K562 (cell line): ENCODE measurements around the gene TNFSF9. TPM values are rescaled to one million over a fixed set of nuclear protein-coding genes. Genes with fewer than 3 reads are reported as not detected.

ENCODE experiments used
- BHLHE40 ChIP-seq: IDR thresholded peaks from 2 replicates; pipeline ENCODE4 v1.6.1; 2011; ENCODE audit warnings: low read length, improper control_type of control experiment
- BRD9 ChIP-seq: fragments of 450-650 bp; IDR thresholded peaks from 2 replicates; pipeline ENCODE4 v1.6.1; 2018; ENCODE audit warnings: low read depth; ENCODE audit not compliant: partially characterized antibody
- EP300 ChIP-seq: IDR thresholded peaks from 2 replicates; pipeline ENCODE4 v1.6.1; 2012; ENCODE audit warnings: low read length, improper control_type of control experiment
- HDAC2 ChIP-seq: fragments of 450-650 bp; IDR thresholded peaks from 2 replicates; pipeline ENCODE4 v1.6.1; 2016; ENCODE audit warnings: mild to moderate bottlenecking
- MAZ ChIP-seq, 2 experiments: fragments of 450-650 bp in 1 of 2; sonication (generic) in 1 of 2; formaldehyde crosslinking; IDR thresholded peaks in 1 of 2; conservative IDR thresholded peaks in 1 of 2; 2 replicates each; pipeline versions ENCODE4 v1.4.0 to v1.5.0; 2020; ENCODE audit warnings: mild to moderate bottlenecking in 1 of 2, missing genetic modification reagents in 1 of 2
- MIER1 ChIP-seq: fragments of 450-650 bp; IDR thresholded peaks from 2 replicates; pipeline ENCODE4 v1.6.1; 2016; ENCODE audit warnings: antibody characterized with exemption, mild to moderate bottlenecking, low read depth
- YBX1 ChIP-seq: fragments of 450-650 bp; IDR thresholded peaks from 2 replicates; pipeline ENCODE4 v1.7.1; 2016; ENCODE audit warnings: mild to moderate bottlenecking
- ZFP36 ChIP-seq: fragments of 150-350 bp; IDR thresholded peaks from 2 replicates; pipeline ENCODE4 v1.6.1; 2018; ENCODE audit warnings: low read length, low read depth; ENCODE audit not compliant: partially characterized antibody
- ZNF316 ChIP-seq: fragments of 450-650 bp; IDR thresholded peaks from 2 replicates; pipeline ENCODE4 v1.6.1; 2016
- ZNF696 ChIP-seq: fragments of 250-450 bp; sonication (Bioruptor Pico); conservative IDR thresholded peaks from 2 replicates; pipeline ENCODE4 v1.4.0; 2020; ENCODE audit warnings: mild to moderate bottlenecking, moderate library complexity
- ZNF699 ChIP-seq: fragments of 250-450 bp; sonication (Bioruptor Pico); IDR thresholded peaks from 2 replicates; pipeline ENCODE4 v1.8.0; 2021; ENCODE audit warnings: mild to moderate bottlenecking, moderate library complexity; ENCODE audit not compliant: insufficient replicate concordance
- polyA plus RNA-seq, 8 experiments: library from polyadenylated mRNA; depleted of rRNA in 4 of 8; stranded (reverse) in 5 of 8; unstranded in 3 of 8; fragments of >200 nt; fragmentation: Nextera tagmentation in 2 of 8; fragmentation: Illumina TruSeq in 1 of 8; extraction: Ambion mirVana in 2 of 8; extraction: Trizol in 1 of 8; gene quantifications; 2 replicates each; pipeline versions ENCODE4 v1.2.1 to v1.2.3, GENCODE V29; 2011 to 2014; ENCODE audit warnings: inconsistent platforms in 1 of 8, missing spikeins in 1 of 8
- total RNA-seq, 7 experiments: library from RNA; depleted of rRNA in 6 of 7; stranded (reverse); fragments of >200 nt in 6 of 7; fragmentation: Illumina TruSeq in 2 of 7; extraction: Trizol in 2 of 7; gene quantifications; 2 replicates each; pipeline versions ENCODE4 v1.2.1 to v1.2.3, GENCODE V29; 2011 to 2021; ENCODE audit warnings: low replicate concordance in 1 of 7
- TF ChIP-seq, protein P1 (sequence below): sonication (generic); formaldehyde crosslinking; IDR thresholded peaks from 2 replicates; pipeline ENCODE4 v1.5.0; 2020; ENCODE audit warnings: missing genetic modification reagents
- TF ChIP-seq, protein P2 (sequence below): fragments of 200-800 bp; sonication (Bioruptor generic); IDR thresholded peaks from 2 replicates; pipeline ENCODE4 v1.6.1; 2017; ENCODE audit warnings: missing genetic modification characterization, missing compliant biosample characterization
- TF ChIP-seq, protein P3 (sequence below): fragments of 450-650 bp; IDR thresholded peaks from 2 replicates; pipeline ENCODE4 v1.6.1; 2018; ENCODE audit not compliant: partially characterized antibody
- TF ChIP-seq, protein P4 (sequence below), 2 experiments: fragments of 200-800 bp in 1 of 2; sonication (Bioruptor generic) in 1 of 2; sonication (generic) in 1 of 2; formaldehyde crosslinking in 1 of 2; IDR thresholded peaks in 1 of 2; conservative IDR thresholded peaks in 1 of 2; 2 replicates each; pipeline versions ENCODE4 v1.5.0 to v1.6.1; 2016 to 2020; ENCODE audit warnings: missing compliant biosample characterization in 1 of 2, missing genetic modification characterization in 1 of 2, missing genetic modification reagents in 1 of 2
- TF ChIP-seq, protein P5 (sequence below), 3 experiments: fragments of 200-800 bp in 1 of 3; sonication (Bioruptor generic) in 1 of 3; sonication (generic) in 1 of 3; formaldehyde crosslinking in 1 of 3; IDR thresholded peaks; 2 replicates each; pipeline versions ENCODE4 v1.6.1 to v1.8.0; 2016 to 2022; ENCODE audit warnings: mild to moderate bottlenecking in 2 of 3, missing compliant biosample characterization in 2 of 3, missing genetic modification characterization in 2 of 3, missing genetic modification reagents in 1 of 3
- TF ChIP-seq, protein P6 (sequence below): fragments of 250-450 bp; sonication (Bioruptor Pico); IDR thresholded peaks from 2 replicates; pipeline ENCODE4 v1.5.0; 2020; ENCODE audit warnings: mild to moderate bottlenecking

TNFSF9 gene
- total and polyA plus RNA-seq, 9 of the 15 experiments (the other 6 are each of a cell fraction or from before 2014, with no cell fraction given): 1.4 to 17.9 (median 6.5) TPM

DNA sequence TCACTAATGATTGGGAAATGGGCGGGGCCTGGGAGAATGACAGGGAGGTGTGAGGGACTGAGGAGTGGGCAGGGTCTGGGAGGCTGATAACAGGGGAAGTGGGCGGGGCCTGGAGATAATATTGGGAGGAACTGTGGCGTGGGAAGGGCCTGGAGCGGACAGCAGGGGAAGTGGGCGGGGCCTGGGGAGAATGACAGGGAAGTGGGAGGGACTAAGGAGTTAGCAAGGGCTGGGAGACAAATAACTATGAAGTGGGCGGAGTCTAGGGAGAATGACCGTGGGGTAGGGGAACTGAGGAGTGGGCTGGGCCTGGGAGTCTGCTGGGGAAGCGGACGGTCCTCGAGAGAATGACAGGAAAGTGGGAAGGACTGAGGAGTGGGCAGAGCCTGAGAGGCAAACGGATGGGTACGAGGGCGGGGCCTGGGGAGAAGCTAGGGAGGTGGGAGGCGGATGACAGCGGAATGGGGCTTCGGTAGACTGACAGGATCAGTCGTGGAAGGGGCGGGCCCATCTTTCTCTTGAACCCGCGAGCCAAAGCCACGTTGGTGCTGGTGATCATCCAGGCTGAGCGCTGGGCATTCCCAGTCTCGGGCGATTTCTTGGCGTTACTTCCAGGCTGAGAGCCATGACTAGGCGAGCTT, 14.7 kb upstream of the TNFSF9 start (continued):
- TF ChIP-seq, protein P1, sequence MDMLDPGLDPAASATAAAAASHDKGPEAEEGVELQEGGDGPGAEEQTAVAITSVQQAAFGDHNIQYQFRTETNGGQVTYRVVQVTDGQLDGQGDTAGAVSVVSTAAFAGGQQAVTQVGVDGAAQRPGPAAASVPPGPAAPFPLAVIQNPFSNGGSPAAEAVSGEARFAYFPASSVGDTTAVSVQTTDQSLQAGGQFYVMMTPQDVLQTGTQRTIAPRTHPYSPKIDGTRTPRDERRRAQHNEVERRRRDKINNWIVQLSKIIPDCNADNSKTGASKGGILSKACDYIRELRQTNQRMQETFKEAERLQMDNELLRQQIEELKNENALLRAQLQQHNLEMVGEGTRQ (CRISPR knock-in tag): no peak
- TF ChIP-seq, protein P2, sequence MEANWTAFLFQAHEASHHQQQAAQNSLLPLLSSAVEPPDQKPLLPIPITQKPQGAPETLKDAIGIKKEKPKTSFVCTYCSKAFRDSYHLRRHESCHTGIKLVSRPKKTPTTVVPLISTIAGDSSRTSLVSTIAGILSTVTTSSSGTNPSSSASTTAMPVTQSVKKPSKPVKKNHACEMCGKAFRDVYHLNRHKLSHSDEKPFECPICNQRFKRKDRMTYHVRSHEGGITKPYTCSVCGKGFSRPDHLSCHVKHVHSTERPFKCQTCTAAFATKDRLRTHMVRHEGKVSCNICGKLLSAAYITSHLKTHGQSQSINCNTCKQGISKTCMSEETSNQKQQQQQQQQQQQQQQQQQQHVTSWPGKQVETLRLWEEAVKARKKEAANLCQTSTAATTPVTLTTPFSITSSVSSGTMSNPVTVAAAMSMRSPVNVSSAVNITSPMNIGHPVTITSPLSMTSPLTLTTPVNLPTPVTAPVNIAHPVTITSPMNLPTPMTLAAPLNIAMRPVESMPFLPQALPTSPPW: peak; percentile 41; the same call in 1 of the 2 replicates
- TF ChIP-seq, protein P3, sequence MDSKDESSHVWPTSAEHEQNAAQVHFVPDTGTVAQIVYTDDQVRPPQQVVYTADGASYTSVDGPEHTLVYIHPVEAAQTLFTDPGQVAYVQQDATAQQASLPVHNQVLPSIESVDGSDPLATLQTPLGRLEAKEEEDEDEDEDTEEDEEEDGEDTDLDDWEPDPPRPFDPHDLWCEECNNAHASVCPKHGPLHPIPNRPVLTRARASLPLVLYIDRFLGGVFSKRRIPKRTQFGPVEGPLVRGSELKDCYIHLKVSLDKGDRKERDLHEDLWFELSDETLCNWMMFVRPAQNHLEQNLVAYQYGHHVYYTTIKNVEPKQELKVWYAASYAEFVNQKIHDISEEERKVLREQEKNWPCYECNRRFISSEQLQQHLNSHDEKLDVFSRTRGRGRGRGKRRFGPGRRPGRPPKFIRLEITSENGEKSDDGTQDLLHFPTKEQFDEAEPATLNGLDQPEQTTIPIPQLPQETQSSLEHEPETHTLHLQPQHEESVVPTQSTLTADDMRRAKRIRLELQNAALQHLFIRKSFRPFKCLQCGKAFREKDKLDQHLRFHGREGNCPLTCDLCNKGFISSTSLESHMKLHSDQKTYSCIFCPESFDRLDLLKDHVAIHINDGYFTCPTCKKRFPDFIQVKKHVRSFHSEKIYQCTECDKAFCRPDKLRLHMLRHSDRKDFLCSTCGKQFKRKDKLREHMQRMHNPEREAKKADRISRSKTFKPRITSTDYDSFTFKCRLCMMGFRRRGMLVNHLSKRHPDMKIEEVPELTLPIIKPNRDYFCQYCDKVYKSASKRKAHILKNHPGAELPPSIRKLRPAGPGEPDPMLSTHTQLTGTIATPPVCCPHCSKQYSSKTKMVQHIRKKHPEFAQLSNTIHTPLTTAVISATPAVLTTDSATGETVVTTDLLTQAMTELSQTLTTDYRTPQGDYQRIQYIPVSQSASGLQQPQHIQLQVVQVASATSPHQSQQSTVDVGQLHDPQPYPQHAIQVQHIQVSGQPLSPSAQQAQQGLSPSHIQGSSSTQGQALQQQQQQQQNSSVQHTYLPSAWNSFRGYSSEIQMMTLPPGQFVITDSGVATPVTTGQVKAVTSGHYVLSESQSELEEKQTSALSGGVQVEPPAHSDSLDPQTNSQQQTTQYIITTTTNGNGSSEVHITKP: peak; percentile 13
- TF ChIP-seq, protein P4, sequence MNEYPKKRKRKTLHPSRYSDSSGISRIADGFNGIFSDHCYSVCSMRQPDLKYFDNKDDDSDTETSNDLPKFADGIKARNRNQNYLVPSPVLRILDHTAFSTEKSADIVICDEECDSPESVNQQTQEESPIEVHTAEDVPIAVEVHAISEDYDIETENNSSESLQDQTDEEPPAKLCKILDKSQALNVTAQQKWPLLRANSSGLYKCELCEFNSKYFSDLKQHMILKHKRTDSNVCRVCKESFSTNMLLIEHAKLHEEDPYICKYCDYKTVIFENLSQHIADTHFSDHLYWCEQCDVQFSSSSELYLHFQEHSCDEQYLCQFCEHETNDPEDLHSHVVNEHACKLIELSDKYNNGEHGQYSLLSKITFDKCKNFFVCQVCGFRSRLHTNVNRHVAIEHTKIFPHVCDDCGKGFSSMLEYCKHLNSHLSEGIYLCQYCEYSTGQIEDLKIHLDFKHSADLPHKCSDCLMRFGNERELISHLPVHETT (CRISPR knock-in tag; conservative IDR thresholded peaks at IDR 0.05 in 1 of 2, IDR thresholded peaks at IDR 0.05 in 1 of 2): no peak
- no peak for TF ChIP-seq MIER1
- peak in 1 of 2 experiments; percentile 54; a peak in 1 of 4 replicates for TF ChIP-seq MAZ (CRISPR knock-in tag; conservative IDR thresholded peaks at IDR 0.05 in 1 of 2, IDR thresholded peaks at IDR 0.05 in 1 of 2)
- no peak; the same call in 1 of the 2 replicates for TF ChIP-seq HDAC2
- no peak for TF ChIP-seq ZNF316
- TF ChIP-seq, protein P5, sequence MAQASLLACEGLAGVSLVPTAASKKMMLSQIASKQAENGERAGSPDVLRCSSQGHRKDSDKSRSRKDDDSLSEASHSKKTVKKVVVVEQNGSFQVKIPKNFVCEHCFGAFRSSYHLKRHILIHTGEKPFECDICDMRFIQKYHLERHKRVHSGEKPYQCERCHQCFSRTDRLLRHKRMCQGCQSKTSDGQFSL (CRISPR knock-in tag; IDR thresholded peaks at IDR 0.05): no peak
- TF ChIP-seq, protein P5 (tag; IDR thresholded peaks at IDR 0.05): no peak
- TF ChIP-seq, protein P6, sequence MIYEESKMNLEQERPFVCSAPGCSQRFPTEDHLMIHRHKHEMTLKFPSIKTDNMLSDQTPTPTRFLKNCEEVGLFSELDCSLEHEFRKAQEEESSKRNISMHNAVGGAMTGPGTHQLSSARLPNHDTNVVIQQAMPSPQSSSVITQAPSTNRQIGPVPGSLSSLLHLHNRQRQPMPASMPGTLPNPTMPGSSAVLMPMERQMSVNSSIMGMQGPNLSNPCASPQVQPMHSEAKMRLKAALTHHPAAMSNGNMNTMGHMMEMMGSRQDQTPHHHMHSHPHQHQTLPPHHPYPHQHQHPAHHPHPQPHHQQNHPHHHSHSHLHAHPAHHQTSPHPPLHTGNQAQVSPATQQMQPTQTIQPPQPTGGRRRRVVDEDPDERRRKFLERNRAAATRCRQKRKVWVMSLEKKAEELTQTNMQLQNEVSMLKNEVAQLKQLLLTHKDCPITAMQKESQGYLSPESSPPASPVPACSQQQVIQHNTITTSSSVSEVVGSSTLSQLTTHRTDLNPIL (CRISPR knock-in tag): no peak
- TF ChIP-seq ZFP36: no peak
- TF ChIP-seq BHLHE40: no peak
- no peak for TF ChIP-seq BRD9
- no peak for TF ChIP-seq ZNF699 (CRISPR knock-in tag)
- no peak for TF ChIP-seq ZNF696
- TF ChIP-seq YBX1: no peak
- TF ChIP-seq EP300: no peak
